HEK293 (cell line): ENCODE results near the gene UBTD1.

ENCODE experiments used
- CTCF ChIP-seq: fragments of 450-650 bp; formaldehyde crosslinking; IDR thresholded peaks from 2 replicates; pipeline ENCODE4 v1.5.1; 2016; ENCODE audit warnings: missing biosample characterization, missing genetic modification characterization
- EGR2 ChIP-seq: fragments of 450-650 bp; formaldehyde crosslinking; IDR thresholded peaks from 2 replicates; pipeline ENCODE4 v1.5.1; 2016; ENCODE audit warnings: low read depth, missing biosample characterization, missing genetic modification characterization
- PRDM1 ChIP-seq: fragments of 450-650 bp; formaldehyde crosslinking; IDR thresholded peaks from 2 replicates; pipeline ENCODE4; 2016; ENCODE audit warnings: missing biosample characterization, missing genetic modification characterization
- SETDB1 ChIP-seq: IDR thresholded peaks from one replicate; pipeline ENCODE4 v1.6.1; 2017; ENCODE audit warnings: mild to moderate bottlenecking, low read length, moderate library complexity, mixed read lengths; ENCODE audit not compliant: insufficient read length
- ZBTB21 ChIP-seq: fragments of 450-650 bp; formaldehyde crosslinking; IDR thresholded peaks from 2 replicates; pipeline ENCODE4 v1.5.1; 2017; ENCODE audit warnings: missing biosample characterization, missing genetic modification characterization
- ZBTB26 ChIP-seq: fragments of 450-650 bp; formaldehyde crosslinking; optimal IDR thresholded peaks from 2 replicates; pipeline ENCODE3; 2016; ENCODE audit warnings: missing biosample characterization, mild to moderate bottlenecking, missing genetic modification characterization
- ZFP41 ChIP-seq: fragments of 450-650 bp; formaldehyde crosslinking; IDR thresholded peaks from 2 replicates; pipeline ENCODE4 v1.5.1; 2016; ENCODE audit warnings: missing biosample characterization, missing genetic modification characterization, borderline replicate concordance
- ZNF24 ChIP-seq: fragments of 450-650 bp; formaldehyde crosslinking; IDR thresholded peaks from 2 replicates; pipeline ENCODE4 v1.5.1; 2016; ENCODE audit warnings: missing biosample characterization, missing genetic modification characterization
- ZNF274 ChIP-seq, 2 experiments: fragments of 200-500 bp in 1 of 2; fragments of 450-650 bp in 1 of 2; sonication (Bioruptor generic) in 1 of 2; formaldehyde crosslinking in 1 of 2; IDR thresholded peaks; 2 replicates each; pipeline versions ENCODE4 v1.5.1 to v1.6.1; 2014 to 2016; ENCODE audit warnings: borderline replicate concordance in 1 of 2, inconsistent platforms in 1 of 2, low read length in 1 of 2, missing biosample characterization in 1 of 2, missing genetic modification characterization in 1 of 2
- ZNF843 ChIP-seq: fragments of 450-650 bp; formaldehyde crosslinking; IDR thresholded peaks from 2 replicates; pipeline ENCODE4 v1.5.1; 2016; ENCODE audit warnings: missing biosample characterization, missing genetic modification characterization

GRCh38 chr10:97525086-97525485 lies 26.4 kb downstream of the UBTD1 start:
- TF ChIP-seq ZBTB26 (tag by site-specific recombination) (no peak), CTCF (tag by site-specific recombination) (no peak), SETDB1 (no peak), ZBTB21 (tag by site-specific recombination) (no peak), ZNF24 (tag by site-specific recombination) (no peak), ZNF274 (IDR thresholded peaks at IDR 0.05; ENCODE audit: low read length) (no peak), ZNF274 (tag by site-specific recombination; IDR thresholded peaks at IDR 0.05; ENCODE audit: borderline replicate concordance) (no peak), ZFP41 (tag by site-specific recombination) (no peak), EGR2 (tag by site-specific recombination) (no peak), PRDM1 (tag by site-specific recombination) (no peak), ZNF843 (tag by site-specific recombination) (no peak)
